Left hindlimb (tissue), 1 donor: ENCODE results near the gene MOB4.
"Not testable (repeated sequence)": the region's sequence is repeated elsewhere in the genome, so short reads cannot be mapped to it uniquely, and the experiment has no call there.

ENCODE experiments used
- DNase-seq: peaks from one replicate; pipeline ENCODE4 v3.0.0-alpha.2; 2018

Gene MOB4

GRCh38 chr2:197515315-197515738 is 539 bp upstream of the MOB4 start:
- no peak for DNase-seq

- no peak for DNase-seq
Observed at GRCh38 chr2:197516393-197516761, 511 bp downstream of the MOB4 start.

GRCh38 chr2:197517150-197517549 is 1.3 kb downstream of the MOB4 start:
- DNase-seq: no peak

GRCh38 chr2:197538412-197538811 is 22.5 kb downstream of the MOB4 start:
- DNase-seq: no peak

- no peak for DNase-seq
Observed at GRCh38 chr2:197539734-197540133, 23.9 kb downstream of the MOB4 start.

- DNase-seq: no peak
Observed at GRCh38 chr2:197543206-197543605, 27.3 kb downstream of the MOB4 start.

- DNase-seq: no peak
Observed at GRCh38 chr2:197547163-197547900, 31.5 kb downstream of the MOB4 start.

GRCh38 chr2:197548582-197548981 is 32.7 kb downstream of the MOB4 start:
- no peak for DNase-seq

- not testable (repeated sequence) for DNase-seq
Observed at GRCh38 chr2:197551260-197551659, 35.4 kb downstream of the MOB4 start.

- no peak for DNase-seq
Observed at GRCh38 chr2:197555467-197555866, 39.6 kb downstream of the MOB4 start.

- no peak for DNase-seq
Observed at GRCh38 chr2:197556456-197556855, 40.6 kb downstream of the MOB4 start.

GRCh38 chr2:197558393-197558792 is 42.5 kb downstream of the MOB4 start:
- no peak for DNase-seq

GRCh38 chr2:197559681-197560080 is 43.8 kb downstream of the MOB4 start:
- DNase-seq: no peak

GRCh38 chr2:197560146-197560665 is 44.3 kb downstream of the MOB4 start:
- no peak for DNase-seq

- no peak for DNase-seq
Observed at GRCh38 chr2:197571627-197572271, 55.9 kb downstream of the MOB4 start.

GRCh38 chr2:197573608-197574007 is 57.7 kb downstream of the MOB4 start:
- DNase-seq: no peak

- DNase-seq: no peak
Observed at GRCh38 chr2:197575987-197576386, 60.1 kb downstream of the MOB4 start.

- peak; percentile 46 for DNase-seq
Observed at GRCh38 chr2:197576631-197577030, 60.8 kb downstream of the MOB4 start.

- no peak for DNase-seq
Observed at GRCh38 chr2:197577446-197577845, 61.6 kb downstream of the MOB4 start.

GRCh38 chr2:197578294-197578693 is 62.4 kb downstream of the MOB4 start:
- not testable (repeated sequence) for DNase-seq

GRCh38 chr2:197580166-197580565 is 64.3 kb downstream of the MOB4 start:
- not testable (repeated sequence) for DNase-seq

- not testable (repeated sequence) for DNase-seq
Observed at GRCh38 chr2:197587255-197587654, 71.4 kb downstream of the MOB4 start.

GRCh38 chr2:197591339-197592072 is 75.6 kb downstream of the MOB4 start:
- no peak for DNase-seq

GRCh38 chr2:197596766-197597165 is 80.9 kb downstream of the MOB4 start:
- no peak for DNase-seq
